ENCODE measurements around the gene ITGA6.

Gene ITGA6

DNA sequence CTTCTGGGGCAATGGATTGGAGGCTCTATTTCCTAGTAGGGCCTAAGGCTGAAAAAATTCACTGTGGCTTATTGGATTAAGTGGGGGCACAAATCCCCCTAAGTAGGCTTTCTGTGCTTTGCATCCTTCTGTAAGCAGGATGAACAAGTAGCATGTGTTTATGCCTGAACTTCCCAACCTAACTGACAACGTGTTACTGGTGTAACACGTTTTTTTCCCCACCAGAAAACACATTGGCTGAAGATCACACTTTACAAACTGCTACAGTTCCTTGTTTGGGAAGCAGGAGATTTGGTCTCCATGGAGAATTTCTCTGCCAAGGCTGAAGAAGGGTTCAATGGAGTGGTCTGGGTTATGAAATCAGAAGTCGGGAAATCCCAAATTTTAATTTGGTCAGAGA is 7.2 kb upstream of the ITGA6 start:
- no peak for DNase-seq

DNA sequence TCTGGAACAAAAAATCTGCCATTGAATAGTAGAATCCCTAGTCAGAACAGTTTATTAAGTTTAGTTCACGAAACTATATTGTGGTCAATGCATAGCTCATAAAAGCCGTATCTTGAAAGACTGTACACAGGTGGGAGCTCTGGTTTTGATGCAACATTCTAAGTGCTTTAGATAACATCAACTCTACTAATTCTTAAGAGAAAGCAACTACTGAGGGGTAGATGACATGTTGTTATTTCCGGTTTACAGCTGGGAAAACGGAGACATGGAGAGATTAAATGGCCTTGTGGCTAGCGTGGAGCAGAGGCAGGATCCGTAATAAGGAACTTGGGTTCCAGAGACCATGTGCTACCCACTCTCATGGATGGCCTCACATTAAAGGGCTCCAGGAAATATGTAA is 4.2 kb upstream of the ITGA6 start:
- no peak for DNase-seq

DNA sequence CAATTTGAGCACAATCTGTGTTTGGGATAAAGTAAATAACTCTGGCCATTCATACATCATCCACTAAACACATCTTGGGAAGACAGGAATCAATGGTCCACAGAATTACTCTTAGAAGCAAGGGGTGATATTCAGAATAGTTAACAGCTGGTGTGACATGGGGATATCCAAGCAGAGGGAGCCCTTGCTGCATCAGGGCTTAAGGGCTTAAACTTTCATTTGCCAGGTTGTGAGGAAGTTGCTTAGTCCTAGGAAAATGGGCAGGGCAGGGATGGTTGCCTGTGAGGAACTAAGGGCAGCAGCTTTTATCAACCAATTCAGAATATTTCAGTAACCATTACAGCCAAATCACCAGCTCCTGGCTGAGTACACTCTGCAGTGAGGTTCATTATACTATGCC is 2.0 kb upstream of the ITGA6 start:
- DNase-seq: no peak

DNA sequence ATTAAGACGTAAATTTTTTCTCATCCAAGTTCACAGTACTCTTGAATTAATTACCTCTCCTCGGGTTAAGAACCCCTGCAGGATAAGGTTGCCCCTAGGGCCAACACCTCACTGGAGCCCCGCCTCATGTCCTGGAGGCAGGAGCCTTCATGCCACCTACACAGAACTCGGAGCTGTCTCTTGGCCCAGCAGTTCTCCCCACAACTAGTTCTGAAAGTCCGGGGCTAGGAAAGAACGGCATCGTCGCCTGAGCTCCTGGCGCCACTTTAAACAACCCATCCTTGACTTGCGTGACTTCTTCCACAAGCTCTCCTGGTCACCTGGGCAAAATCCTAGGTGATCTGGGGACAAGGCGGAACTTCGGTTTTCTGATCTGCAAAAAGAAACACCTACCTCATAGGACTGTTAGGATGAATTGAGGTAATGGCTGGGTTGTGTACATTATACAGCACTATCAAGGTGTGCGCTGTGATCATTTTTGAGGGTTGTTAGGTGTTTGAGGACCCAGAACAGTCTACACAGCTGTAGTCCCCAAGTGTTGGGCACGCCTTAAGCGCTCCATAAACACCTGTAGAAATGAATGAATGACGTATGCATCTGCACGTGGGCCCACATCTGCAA is 641 bp upstream of the ITGA6 start:
- no peak for DNase-seq

DNA sequence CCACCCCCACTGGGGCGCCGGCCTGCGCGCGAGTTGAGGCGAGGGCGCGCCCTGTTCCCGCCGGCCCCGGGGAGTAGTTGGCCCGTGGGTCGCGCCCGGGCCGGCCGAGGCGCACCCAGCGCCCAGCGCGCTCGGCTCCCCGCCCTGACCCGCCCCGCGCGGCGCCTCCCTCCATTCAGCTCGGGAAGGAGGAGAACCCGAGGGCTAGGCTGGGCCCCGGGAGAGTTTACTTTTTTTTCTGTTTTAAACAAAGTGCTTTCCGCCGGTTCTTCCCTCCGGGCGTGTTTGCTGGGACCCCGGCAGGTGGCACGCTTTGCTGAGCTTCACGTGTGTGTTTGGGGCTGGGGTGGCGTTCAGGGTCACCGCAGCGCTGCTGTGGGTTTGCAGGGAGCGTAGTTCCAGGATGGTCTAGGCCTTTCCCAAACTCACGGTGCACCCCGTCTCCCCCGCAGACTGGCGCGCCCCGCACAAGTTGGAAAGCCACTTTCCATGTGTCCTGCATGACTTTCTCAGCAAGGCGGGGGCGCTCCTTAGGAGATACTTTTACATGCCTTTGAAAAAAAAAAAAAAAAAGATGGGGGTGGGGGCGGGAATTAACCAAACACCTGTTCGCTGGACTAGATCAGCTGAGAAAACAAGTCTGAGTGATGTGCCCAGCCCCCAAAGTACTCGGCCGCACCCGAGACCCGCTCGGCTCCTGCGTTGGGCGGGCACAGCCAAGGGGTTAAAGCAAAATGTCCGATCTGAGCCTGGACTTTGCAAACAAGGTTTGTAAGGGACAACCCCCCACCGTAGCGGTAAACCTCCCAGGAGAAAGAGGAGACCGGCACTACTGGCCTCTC is 825 bp downstream of the ITGA6 start:
- no peak for DNase-seq

DNA sequence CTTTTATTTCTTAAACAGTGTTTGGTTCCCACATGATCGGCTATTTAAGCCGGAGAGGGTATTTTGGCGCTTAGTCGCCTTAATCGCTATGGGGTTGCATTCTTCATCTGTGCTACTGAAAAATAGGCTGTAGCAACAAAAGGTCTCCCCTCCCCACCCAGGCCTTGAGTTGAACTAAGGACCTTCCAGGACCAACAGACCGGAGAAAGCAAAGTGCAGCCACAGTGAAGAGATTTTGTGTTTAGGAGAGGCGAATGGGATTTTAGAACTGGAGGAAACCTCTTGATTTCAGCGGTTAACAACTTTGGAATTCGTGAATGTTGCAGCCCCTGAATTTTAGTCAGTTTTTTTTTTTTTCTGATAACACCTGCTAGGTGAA is 1.4 kb downstream of the ITGA6 start:
- DNase-seq: no peak

DNA sequence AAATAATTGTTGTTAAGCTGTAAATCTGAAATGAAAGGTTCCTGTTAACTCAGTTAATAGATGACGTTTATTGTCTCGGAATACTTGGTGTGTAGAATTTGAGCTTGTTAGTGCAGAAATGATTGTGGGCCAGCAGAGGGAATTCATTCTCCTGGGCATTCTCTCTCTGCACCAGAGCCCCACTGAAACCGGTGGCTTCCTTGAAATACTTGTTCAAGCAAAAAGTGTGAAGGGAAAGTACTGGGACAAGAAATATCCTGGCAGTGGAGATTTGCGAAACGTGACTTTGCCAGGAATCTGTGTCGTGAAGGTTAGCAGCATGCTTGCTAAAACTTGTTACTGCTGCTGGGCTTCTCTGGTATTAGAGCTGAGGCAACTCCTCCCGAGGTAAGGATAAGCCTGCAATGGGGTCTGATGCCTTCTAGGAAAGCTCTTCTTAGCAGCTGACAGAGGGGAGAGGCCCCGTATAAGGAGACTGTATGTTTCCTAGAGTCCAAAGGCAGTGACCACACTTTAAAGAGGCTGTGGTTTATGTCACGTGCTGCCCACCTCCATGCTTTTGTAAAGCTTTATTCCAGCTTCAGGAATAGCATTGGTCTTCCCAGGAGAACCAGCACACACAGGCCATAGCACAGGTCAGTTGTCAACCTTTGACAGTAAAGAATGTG is 2.0 kb downstream of the ITGA6 start:
- DNase-seq: no peak

DNA sequence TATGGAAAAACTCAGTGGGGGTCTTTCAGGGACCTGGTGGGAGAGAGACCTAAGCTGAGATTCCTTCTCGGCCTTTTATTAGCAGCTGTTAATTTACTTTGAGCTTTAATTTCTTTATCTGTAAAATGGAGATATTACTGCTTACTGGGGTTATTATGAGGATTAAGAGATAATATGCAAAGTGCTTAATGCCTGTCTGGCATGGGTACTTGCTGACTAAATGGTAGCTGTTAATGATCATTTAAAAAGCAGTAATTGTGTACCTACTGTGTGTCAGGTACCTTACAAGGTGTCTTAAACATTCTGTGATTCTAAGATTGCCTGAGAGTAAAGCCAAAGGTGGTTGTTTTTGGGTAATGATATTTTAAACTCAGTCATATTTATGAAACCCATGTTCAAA is 2.6 kb downstream of the ITGA6 start:
- DNase-seq: no peak

DNA sequence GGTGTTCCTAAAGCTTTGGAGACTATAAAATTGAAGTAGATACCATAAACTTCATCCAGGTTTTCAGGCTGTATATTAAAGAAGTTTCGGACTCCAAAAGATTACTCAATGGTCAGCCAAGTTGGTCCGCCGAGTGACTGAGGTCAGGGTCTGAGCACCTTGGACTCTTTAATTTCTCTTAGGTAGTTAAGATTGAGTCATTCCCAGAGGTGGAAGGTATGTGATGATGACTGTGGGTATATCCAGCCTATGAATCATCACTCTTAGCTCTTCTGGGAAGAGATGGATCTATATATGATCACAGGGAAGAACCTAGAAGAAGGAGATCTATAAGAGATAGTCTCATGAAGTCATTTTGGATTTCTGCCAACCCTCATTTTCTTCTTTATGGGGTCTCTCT is 3.3 kb downstream of the ITGA6 start:
- DNase-seq: no peak

DNA sequence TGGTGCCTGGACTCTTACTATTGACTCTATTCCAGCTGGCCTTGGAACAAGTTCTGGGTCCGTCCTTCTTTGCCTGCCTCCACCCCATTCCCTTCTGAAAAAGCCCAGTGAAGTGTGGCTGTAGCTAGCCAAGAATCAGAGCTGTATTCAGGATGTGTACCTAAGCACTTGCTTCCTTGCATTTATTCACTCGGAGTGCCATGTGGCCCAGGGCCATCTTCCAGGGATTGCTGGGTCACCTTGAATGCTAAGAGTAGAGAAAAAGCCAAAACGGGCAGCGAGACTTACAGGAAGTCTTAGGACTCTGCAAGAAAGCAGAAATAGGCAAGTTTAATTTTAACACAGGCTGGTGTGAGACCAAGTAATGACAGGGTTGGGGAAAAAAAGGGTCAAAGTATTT is 4.1 kb downstream of the ITGA6 start:
- DNase-seq: no peak

DNA sequence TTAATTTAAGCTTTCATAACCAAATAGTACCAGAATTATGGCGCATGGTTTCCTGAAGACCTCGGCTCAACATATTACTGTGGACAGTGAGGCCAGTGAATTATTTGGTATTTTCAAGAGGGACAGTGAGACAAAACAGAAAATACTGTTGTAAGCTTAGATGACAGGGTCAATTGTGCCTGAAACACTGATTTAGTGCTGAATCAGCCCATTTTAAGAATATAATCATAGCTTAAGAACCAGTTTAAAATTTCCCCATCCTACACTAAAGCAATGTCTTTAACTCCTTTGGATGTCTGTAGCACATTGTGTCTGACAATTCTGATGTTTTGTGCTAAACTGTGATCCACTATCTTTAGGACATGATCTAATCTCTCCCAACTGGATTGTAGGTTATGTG is 4.6 kb downstream of the ITGA6 start:
- DNase-seq: no peak

DNA sequence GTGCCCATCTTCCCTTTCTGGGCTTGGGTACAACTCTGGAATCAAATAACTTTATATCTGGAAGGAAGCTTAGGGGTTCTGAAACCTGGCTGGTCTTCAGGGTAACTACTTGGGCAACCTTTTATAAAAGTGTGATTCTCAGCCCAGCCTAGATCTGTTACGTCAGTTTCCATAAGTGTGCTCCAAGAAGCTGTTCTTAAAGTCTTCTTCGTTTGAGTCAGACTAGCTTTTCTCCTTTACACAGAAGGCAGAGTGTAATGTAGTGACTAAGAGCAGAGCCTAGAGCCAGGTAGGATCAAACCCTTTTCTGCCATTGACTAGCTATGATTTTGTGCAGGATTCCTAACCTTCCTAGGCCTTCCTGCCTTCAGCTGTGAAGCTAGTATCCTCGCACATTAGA is 5.8 kb downstream of the ITGA6 start:
- no peak for DNase-seq

DNA sequence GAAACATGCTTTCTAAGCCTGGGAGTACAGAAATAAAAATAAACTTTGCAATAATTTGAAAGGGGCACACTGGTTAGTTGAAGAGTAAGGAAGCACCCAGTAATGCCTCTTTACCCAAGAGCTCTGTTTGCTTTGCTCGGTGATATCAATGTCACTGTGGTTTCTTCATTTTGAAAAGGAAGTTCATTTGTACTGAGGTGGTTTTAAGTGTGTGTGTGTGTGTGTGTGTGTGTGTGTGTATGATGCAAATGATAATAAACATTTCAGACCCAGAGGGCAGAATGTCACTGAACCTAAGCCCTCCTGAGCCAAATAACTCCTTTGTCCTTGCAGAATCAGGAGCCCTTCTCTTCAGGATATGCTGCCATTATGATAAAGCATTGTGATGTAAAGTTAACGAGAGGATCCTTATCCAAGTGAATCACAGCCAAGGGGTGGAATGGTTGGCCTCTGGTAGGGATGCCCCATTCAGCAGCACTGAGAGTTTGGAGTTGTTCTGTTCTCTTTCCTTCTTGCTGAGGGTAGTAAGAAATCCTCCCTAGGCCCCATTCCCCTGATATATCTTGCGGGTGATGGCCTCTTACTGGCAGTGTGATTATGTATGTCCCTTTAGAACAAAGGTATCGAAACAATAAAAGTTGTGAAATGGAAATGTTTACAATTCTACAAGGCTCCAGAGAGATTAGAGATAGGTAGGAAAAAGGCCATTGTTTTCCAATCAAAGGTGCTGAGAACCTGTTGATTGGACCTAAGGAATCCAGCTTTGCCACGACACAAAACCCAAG is 7.6 kb downstream of the ITGA6 start:
- DNase-seq: no peak

DNA sequence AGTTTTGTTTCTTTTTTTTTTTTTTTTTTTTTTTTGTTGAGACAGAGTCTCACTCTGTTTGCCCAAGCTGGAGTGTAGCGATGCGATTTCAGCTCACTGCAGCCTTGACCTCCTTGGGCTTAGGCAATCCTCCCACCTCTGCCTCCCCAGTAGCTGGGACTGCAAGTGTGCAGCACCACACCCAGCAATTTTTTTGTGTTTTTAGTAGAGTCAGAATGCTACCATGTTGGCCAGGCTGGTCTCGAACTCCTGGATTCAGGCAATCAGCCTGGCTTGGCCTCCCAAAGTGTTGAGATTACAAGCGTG is 8.2 kb downstream of the ITGA6 start:
- DNase-seq: no peak

DNA sequence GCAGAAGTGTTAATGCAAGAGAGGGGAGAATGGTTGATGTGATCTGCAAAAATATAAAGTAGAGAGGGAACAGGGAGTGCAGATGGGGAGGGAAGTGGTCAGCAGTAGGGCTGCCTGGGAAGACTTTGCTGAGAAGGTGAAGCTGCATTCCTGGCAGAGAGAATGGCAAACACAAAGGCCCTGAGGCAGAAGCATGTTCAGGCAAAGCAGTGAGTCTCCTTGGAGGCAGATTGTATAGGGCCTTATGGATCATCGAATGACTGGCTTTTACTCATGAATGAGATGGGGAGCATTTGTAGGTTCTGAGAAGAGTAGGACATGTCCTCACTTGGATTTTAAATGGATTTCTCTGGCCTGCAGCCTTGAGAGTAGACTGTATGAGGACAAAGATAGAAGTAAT is 9.5 kb downstream of the ITGA6 start:
- DNase-seq: no peak

DNA sequence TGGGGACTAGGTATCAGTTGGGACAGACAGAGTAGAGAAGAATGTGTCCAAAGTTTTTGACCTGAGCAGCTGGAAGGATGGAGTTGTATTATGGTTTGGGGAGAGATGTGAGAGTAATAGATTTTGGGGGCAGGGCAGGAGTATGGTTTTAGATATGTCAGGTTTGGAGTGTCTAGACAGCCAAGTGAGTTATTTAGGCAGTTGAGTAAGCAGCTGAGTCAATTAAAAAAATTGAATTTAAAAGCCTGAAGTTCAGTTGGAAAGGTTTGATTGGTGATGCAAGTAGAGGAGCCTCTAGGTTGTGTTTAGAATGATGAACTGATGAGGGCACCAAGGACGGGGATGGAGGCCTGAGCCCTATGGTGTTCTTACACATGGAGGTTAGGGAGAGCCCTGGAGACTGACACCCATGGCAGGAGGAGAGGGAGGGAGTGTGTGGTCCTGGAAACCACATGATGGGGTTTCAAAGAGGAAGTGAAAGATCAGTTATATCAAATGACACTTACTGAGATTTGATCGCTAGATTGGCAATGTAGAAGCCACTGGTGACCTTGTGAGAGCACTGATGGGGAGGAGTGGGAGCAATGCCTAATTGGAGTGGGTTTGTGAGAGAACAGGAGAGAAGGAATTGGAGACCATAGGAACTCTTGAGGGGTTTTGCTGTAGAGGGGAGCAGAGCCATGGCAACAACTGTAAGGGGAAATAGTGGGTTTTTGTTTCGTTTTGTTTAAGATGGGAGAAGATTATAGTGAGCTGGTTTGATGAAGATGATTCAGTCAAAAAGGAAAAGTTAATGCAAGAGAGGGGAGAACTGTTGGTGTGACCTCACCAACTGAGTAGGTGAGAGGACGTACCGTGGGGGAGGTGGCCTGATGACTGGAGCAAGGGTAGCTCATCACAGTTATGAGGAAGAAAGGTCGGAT is 10.3 kb downstream of the ITGA6 start:
- DNase-seq: no peak

DNA sequence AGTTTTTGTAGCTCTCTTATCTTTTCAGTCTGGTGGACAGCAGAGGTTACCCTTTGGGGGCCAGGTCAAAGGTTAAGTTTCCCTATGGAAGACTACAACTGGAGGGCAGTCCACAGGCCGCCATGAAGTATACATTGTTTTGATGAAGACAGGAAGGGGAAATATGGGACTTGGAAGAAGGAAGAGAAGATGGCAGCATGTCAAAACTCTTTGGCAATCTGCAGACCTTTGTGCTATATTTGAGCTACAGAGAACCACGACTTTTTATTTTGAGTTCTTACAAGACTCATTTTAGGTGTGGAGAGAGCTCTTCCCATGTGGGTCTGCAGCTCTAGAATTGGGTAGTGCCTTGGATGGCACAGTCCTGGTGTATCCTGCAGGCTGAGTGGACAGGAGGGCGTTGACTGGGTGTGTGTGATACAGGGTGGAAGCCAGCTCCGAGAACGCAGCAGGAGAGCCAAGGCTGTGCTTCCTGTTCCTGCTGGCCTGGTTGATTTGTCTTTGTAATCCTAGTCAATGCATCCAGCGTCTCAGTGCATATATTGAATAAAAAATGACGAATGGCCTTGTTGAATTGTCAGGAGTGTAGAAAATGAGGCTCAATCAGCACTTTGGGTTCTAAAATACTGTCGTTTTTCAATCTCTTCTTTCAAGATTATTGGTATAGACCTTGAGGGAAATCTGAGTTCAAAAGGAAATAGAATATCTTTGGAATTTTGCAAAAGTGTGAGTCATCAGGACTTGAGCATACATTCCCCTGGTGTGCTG is 11.5 kb downstream of the ITGA6 start:
- DNase-seq: no peak

DNA sequence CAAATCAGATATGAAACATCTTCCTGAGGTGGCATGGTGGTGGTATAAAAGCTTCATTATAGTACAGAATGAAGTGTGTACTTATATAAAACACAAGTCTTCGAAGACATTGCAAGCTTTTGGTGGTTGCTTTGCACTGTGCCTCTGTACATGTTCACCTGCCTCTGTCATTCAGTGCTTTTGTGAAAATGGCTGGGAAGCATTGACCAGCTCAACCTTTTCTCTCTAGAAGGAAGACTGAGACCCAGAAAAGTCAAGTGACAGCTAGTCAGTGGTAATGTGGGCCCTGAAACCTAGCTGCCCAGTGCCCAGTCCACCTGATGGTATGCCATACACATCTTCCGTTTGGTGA is 12.1 kb downstream of the ITGA6 start:
- DNase-seq: no peak

DNA sequence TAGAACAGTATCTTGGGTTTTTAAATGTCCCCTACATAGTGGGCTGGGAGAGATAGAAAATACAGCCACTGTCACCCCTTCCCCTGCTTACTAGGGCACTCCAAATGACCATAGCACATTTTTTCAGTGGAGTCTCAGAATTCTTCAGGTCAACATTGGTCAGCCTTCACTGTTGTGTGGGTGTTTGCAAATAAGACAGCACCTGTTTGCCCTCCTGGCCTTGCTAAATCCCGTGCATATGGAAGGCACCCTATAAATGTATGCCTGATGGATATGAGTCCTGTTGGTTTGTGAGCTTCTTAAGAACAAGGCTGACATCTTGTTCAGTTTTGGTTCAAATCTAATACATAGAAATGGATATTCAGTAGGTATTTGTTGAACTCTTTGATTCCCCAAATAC is 12.5 kb downstream of the ITGA6 start:
- no peak for DNase-seq

DNA sequence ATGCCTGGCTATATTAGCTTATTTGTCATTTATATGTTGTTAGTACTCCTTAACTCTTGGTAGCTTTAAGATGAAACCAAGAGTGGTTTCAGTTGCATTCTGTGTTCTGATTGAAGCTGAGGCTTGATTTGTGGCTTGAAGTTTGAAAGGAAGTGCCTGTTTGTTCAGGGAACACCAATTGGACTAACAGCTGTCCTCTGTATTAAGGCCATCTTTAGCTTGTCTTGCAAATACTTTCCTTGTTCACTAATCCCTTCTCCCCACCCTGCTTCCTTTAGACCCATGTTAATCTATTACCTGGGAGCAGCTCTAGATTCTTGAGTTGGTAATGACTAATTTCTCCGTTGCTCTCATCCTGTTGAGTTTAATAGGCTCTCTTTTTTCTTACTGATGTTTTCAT is 13.4 kb downstream of the ITGA6 start:
- no peak for DNase-seq

DNA sequence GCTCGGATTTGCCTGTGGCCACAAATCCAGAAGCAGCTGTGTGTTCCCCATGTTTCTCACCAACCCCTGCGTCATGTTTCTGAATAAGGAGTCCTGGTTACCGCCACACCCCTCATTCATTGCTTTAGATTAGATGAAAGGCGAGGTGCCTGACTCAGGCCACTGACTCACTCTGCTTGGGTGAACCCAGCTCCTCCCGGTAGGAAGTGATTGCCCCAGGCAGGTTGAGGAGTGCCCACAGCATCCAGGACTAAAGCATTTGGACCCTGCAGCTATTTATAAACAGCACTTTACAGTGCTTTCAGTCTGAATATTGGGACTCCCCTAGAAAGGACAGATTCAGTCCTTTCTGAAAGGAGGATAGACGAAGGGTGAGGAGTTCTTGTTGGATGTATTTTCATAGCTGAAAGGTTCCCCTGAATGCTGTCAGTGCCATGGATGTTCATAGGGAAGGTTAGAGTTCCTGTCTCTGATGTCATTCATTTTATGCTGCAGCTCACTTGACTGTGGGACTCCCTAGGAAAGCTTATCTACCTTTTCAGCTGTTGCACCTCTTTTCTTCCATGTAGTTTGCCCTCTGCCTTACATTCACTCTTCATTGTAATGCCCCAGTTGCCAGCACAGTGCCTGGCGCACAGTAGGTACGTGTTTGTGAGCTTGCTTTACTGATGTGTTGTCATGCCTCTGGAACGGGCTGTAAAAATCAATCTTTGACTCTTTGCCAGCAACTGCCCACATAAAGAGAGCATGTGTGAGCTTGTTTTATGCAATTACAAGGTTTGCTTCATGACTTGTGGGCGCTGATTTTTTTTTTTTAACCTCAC is 14.9 kb downstream of the ITGA6 start:
- DNase-seq: peak; percentile 94

All from T1000 (cell line).